Fibroblast of mammary gland (primary cell): ENCODE measurements around the gene ITGBL1.

Source experiments
- DNase-seq: peaks from one replicate; pipeline ENCODE4 v3.0.0-alpha.2; 2010; ENCODE audit warnings: low read depth
- H3K4me3 ChIP-seq: 2 replicates; pipeline ENCODE4 v1.5.1; 2011; ENCODE audit warnings: low read depth, mild to moderate bottlenecking, low read length, moderate library complexity; ENCODE audit not compliant: control insufficient read depth
- TF ChIP-seq, protein P1 (sequence below): conservative IDR thresholded peaks from 2 replicates; pipeline ENCODE4 v1.5.1; 2011; ENCODE audit warnings: low read depth, low read length, inconsistent platforms; ENCODE audit not compliant: control insufficient read depth, insufficient read depth

ITGBL1 gene

GRCh38 chr13:101565317-101565716 is 112.8 kb downstream of the ITGBL1 start:
- no peak overlapping the region for H3K4me3 ChIP-seq
- DNase-seq, result no peak
- TF ChIP-seq, protein P1, sequence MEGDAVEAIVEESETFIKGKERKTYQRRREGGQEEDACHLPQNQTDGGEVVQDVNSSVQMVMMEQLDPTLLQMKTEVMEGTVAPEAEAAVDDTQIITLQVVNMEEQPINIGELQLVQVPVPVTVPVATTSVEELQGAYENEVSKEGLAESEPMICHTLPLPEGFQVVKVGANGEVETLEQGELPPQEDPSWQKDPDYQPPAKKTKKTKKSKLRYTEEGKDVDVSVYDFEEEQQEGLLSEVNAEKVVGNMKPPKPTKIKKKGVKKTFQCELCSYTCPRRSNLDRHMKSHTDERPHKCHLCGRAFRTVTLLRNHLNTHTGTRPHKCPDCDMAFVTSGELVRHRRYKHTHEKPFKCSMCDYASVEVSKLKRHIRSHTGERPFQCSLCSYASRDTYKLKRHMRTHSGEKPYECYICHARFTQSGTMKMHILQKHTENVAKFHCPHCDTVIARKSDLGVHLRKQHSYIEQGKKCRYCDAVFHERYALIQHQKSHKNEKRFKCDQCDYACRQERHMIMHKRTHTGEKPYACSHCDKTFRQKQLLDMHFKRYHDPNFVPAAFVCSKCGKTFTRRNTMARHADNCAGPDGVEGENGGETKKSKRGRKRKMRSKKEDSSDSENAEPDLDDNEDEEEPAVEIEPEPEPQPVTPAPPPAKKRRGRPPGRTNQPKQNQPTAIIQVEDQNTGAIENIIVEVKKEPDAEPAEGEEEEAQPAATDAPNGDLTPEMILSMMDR, result no peak

DNA sequence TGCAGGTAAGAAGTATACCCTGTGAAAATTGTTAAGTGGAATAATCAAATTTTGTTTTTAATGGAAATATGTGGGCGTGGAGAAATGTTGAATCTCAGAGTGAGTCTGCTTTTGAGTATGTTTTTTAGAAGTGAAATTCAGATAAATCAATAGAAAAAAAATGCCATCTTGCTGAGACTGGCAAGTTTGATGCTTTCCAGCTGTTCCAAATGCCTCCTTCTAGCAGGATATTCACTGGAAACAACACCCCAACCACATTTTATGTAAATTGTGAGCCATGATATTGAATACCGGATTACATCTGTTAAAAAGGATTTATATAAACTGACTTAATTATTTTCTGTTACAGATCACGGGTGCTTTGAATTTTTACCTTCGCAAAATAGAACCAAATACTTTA is 115.4 kb downstream of the ITGBL1 start:
- no peak for DNase-seq
- TF ChIP-seq, protein P1, result no peak
- no peak overlapping the region for H3K4me3 ChIP-seq

DNA sequence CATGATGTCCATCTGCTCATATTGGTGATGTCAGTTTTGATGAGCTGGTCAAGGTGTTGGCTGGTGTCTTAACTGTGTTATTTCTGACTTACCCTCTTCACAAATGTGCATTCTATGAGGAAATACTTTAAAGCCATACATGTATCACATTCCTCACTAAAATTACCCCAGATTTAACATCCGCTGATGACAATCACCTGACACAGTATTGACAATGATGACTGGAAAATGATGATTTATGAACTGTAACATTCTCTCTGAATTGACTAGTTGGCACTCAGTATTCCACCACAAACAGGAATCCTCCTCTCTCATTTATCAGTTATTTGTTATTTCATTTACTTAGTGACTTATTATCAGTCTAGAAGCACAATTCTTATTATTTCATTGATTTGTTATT is 117.3 kb downstream of the ITGBL1 start:
- H3K4me3 ChIP-seq, result no peak overlapping the region
- DNase-seq, result no peak
- TF ChIP-seq, protein P1, result no peak

GRCh38 chr13:101570410-101570809 is 117.9 kb downstream of the ITGBL1 start:
- H3K4me3 ChIP-seq, result no peak overlapping the region

DNA sequence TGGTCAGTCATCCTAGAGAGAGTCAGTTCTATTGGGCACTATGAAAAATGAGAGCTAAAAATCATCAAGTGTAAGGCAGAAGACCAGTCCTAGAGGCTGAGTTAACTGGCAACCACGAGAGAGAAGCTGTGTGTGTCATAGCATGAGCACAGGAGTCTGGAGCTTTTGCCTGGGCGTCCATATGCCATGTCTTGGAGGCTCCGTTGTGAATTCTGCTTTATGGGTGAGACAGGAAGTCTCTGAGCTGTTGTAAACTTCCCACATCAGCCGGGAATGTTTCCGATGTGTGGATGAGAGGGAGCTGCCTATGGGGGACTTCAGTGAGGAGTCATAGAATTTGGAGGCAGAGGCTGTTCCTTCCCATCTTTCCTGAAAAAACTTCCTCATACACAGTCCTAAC is 120.0 kb downstream of the ITGBL1 start:
- no peak overlapping the region for H3K4me3 ChIP-seq
- peak; percentile 19 for DNase-seq
- TF ChIP-seq, protein P1, result no peak

More at GRCh38 chr13:101570410-101570809, 117.9 kb downstream of the ITGBL1 start:
- no peak for DNase-seq
- TF ChIP-seq, protein P1, result no peak

- TF ChIP-seq, protein P1, result no peak
- H3K4me3 ChIP-seq, result no peak overlapping the region
- peak; percentile 43 for DNase-seq
Measured at GRCh38 chr13:101575581-101575980, 123.1 kb downstream of the ITGBL1 start.

GRCh38 chr13:101576455-101576854 is 124.0 kb downstream of the ITGBL1 start:
- no peak overlapping the region for H3K4me3 ChIP-seq
- DNase-seq, result peak; percentile 31
- TF ChIP-seq, protein P1, result no peak
